Activated CD4-positive, alpha-beta T cell treated with anti-CD3 and anti-CD28 coated beads, Interleukin-2, Interleukin-6, amounts not matched to agents 100 ng/mL and 50 ng/mL, durations not matched to agents 16 hours and 8 hours (primary cell): ENCODE data around the gene LIFR.
"Not testable (repeated sequence)": the region's sequence is repeated elsewhere in the genome, so short reads cannot be mapped to it uniquely, and the experiment has no call there.

Source experiments
- DNase-seq: peaks from one replicate; pipeline ENCODE4 v3.0.0-alpha.2; 2020

Gene LIFR, protein sequence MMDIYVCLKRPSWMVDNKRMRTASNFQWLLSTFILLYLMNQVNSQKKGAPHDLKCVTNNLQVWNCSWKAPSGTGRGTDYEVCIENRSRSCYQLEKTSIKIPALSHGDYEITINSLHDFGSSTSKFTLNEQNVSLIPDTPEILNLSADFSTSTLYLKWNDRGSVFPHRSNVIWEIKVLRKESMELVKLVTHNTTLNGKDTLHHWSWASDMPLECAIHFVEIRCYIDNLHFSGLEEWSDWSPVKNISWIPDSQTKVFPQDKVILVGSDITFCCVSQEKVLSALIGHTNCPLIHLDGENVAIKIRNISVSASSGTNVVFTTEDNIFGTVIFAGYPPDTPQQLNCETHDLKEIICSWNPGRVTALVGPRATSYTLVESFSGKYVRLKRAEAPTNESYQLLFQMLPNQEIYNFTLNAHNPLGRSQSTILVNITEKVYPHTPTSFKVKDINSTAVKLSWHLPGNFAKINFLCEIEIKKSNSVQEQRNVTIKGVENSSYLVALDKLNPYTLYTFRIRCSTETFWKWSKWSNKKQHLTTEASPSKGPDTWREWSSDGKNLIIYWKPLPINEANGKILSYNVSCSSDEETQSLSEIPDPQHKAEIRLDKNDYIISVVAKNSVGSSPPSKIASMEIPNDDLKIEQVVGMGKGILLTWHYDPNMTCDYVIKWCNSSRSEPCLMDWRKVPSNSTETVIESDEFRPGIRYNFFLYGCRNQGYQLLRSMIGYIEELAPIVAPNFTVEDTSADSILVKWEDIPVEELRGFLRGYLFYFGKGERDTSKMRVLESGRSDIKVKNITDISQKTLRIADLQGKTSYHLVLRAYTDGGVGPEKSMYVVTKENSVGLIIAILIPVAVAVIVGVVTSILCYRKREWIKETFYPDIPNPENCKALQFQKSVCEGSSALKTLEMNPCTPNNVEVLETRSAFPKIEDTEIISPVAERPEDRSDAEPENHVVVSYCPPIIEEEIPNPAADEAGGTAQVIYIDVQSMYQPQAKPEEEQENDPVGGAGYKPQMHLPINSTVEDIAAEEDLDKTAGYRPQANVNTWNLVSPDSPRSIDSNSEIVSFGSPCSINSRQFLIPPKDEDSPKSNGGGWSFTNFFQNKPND

DNA sequence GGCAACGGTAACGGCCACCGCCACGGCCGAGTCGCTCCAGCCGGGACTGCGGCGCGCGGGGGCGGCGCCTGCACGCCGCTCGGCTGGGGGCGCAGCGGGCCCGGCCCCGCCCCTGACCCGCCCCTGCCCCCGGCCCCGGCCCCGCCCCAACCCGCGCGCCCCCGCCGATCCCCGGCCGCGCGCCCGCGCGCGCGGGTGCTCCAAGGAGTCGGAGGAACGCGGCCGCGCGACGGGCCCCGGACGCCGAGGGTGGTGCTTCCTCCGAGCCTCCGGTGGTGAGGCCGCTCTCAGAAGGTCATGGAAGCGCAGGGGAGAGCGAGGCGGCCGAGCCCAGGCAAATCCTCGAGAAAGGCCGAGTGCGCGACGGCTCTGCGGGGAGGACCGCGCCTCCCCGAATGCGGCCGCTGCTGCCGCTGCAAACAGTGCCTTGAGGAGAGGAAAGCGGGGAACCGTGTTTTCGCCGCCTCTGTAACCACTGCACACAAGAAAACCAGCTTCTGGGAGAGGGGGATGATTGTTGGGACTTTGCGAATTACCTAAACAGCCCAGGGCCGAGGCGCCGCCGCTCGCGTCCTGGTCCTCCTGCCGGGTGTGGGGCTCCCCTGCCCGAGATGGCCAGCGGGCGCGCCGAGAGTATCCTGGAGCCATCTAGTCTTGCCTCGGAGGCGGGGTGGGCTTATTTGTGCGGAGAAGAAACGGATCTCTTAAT, at the start of gene LIFR:
Gene LIFR, minus strand, starts transcription at position 48 of the 709 bp plus-strand sequence. CDS start 25,999 bp downstream, outside the sequence.
- peak; percentile 73 for DNase-seq

GRCh38 chr5:38605610-38606009, 49.2 kb upstream of the LIFR start:
- DNase-seq: no peak

GRCh38 chr5:38603691-38604090, 47.2 kb upstream of the LIFR start:
- no peak for DNase-seq

DNA sequence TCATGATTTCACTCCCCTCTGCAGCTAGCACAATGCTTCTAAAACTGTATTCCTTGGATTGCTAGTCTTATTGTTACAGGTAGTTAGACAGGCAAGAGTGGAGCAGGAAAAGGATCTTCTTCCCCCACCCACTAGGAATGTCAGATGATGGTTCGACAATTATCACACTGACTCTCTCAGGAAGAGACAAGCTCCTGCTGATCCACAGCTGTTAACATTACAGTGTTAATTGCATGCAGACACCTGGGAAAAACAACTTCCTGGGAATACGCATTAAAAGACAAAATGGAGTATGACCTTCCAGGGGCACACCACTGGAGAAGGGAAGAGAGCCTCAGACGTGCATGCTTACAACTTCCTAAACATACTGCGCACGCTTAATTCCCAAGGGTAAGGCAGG, 46.2 kb upstream of the LIFR start:
- DNase-seq: no peak

GRCh38 chr5:38601863-38602298, 45.4 kb upstream of the LIFR start:
- no peak for DNase-seq

- no peak for DNase-seq
Measured at GRCh38 chr5:38601133-38601862, 44.9 kb upstream of the LIFR start.

DNA sequence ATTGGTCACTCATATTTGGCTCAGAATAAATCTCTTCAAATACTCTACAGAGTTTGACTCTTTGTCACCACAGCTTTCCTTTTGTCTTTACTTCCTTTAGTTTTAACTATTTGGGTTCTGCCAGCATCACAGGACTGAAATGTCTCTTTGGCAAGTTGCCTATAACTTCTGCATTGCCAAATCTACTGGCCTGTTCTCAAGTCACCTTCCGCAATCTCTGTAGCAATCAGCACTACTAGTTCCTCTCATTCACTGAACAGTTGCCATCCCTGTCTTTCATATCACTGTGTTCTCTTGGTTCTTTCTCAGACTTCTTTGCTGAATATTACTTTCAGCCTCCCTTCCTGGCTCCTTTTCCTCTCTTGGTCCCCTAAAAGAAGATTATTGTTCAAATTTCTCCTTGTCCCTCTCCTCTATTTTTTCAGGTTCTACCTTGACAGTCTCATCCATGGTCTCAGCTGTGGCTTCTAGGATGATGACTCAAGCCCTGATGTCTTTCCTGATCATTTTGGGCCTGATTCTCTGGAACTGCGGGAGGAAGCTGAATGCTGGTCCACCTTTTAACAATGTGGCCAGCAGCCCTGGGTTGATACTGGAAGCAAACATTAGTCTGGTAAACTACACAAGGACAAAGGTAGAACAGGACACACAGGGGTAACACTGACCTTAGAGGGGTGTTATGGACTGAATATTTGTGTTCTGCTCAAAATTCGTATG, 44.0 kb upstream of the LIFR start:
- no peak for DNase-seq

- DNase-seq: not testable (repeated sequence)
Measured at GRCh38 chr5:38599751-38600150, 43.3 kb upstream of the LIFR start.

- no peak for DNase-seq
Measured at GRCh38 chr5:38598994-38599617, 42.7 kb upstream of the LIFR start.

- DNase-seq: no peak
Measured at GRCh38 chr5:38598296-38598993, 42.0 kb upstream of the LIFR start.

GRCh38 chr5:38596981-38597380, 40.5 kb upstream of the LIFR start:
- no peak for DNase-seq

- no peak for DNase-seq
Measured at GRCh38 chr5:38595132-38595745, 38.8 kb upstream of the LIFR start.

GRCh38 chr5:38593959-38594358, 37.5 kb upstream of the LIFR start:
- DNase-seq: no peak

DNA sequence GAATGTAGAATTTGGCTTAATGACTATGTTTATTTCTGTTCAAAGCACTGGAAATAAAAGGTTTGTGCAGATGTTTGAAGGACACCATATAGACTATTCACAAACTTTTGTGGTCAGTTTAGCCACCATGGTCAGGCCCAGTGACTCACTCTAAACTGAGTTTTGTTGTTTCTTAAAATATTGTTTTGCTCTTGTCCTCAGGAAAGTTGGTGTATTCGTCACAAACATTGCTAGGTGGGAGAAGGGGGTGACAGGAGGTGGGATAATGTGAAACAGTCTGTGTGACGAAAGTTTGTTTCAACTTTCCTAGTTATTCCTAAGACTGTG, 35.0 kb upstream of the LIFR start:
- no peak for DNase-seq

GRCh38 chr5:38590838-38591522, 34.5 kb upstream of the LIFR start:
- DNase-seq: no peak

- DNase-seq: no peak
Measured at GRCh38 chr5:38589629-38590028, 33.2 kb upstream of the LIFR start.

DNA sequence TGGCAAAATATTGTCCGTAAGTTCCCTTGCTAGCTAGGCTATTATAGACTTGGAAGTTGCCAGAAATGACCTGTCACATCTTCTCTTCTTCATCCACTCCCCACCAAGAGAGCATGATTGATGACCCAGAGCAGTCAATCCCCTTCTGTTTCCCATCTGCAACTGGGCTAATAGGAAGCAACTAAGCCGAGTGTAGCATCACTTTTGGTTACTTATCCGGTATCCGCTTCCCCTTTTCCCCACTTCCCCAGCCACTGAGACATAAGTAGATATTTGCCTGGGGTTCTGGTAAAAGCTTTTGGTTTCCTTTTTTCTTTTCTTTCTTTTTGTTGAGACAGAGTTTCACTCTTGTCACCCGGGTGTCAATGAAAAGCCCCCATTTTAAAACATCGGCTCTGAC, 29.4 kb upstream of the LIFR start:
- DNase-seq: no peak

DNA sequence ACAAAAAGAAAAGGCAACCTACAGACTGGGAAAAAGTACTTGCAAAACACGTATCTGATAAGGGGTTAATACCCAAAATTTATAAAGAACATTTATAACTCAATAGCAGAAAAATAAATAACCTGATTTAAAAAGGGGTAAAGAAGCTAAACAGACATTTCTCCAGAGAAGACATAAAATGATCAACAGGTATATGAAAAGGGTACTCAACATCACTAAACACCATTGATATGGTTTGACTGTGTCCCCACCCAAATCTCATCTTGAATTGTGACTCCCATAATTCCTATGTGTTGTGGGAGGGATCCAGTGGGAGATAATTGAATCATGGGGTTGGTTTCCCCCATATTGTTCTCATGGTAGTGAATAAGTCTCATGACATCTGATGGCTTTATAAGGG, 27.1 kb upstream of the LIFR start:
- DNase-seq: no peak

DNA sequence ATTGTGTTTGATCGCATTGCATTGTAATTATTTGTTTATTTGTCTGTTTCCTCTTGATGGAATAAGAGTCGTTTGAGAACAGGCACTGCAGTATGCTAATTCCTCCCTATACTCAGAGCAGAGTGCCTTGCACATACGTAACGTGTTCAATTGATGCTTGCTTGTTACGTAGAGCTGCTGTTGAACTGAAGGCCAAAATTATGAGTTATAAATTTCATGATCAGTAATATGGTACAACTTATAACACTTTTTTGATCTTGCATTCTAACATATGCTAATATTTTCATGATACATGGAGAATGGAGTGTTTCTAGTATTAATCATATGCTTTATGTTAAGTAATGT, 26.5 kb upstream of the LIFR start:
- DNase-seq: no peak
